PFSK-1 (cell line): ENCODE results near the gene DISC1.

ENCODE experiments used
- FOXP2 ChIP-seq: optimal IDR thresholded peaks from 2 replicates; pipeline ENCODE3; 2011; ENCODE audit warnings: borderline replicate concordance, control low read depth, inconsistent platforms; ENCODE audit not compliant: insufficient read depth; ENCODE audit errors: extremely low read length, extremely low read depth
- POLR2AphosphoS5 ChIP-seq: IDR thresholded peaks from 2 replicates; pipeline ENCODE4 v1.6.1; 2012; ENCODE audit warnings: low read depth, mild to moderate bottlenecking, control low read depth, low read length, moderate library complexity
- TAF1 ChIP-seq: IDR thresholded peaks from 2 replicates; pipeline ENCODE4 v1.6.1; 2012; ENCODE audit warnings: low read length, control low read depth, borderline replicate concordance; ENCODE audit not compliant: insufficient read depth
- TF ChIP-seq, protein P1 (sequence below), 2 experiments: IDR thresholded peaks; 2 replicates each; pipeline versions ENCODE4 v1.6.1 to v1.8.0; 2011 to 2012; ENCODE audit warnings: low read depth in 2 of 2, low read length in 2 of 2, control low read depth in 1 of 2, inconsistent platforms in 1 of 2, mild to moderate bottlenecking in 1 of 2, moderate library complexity in 1 of 2; ENCODE audit not compliant: insufficient read depth in 1 of 2

- TF ChIP-seq, protein P1, sequence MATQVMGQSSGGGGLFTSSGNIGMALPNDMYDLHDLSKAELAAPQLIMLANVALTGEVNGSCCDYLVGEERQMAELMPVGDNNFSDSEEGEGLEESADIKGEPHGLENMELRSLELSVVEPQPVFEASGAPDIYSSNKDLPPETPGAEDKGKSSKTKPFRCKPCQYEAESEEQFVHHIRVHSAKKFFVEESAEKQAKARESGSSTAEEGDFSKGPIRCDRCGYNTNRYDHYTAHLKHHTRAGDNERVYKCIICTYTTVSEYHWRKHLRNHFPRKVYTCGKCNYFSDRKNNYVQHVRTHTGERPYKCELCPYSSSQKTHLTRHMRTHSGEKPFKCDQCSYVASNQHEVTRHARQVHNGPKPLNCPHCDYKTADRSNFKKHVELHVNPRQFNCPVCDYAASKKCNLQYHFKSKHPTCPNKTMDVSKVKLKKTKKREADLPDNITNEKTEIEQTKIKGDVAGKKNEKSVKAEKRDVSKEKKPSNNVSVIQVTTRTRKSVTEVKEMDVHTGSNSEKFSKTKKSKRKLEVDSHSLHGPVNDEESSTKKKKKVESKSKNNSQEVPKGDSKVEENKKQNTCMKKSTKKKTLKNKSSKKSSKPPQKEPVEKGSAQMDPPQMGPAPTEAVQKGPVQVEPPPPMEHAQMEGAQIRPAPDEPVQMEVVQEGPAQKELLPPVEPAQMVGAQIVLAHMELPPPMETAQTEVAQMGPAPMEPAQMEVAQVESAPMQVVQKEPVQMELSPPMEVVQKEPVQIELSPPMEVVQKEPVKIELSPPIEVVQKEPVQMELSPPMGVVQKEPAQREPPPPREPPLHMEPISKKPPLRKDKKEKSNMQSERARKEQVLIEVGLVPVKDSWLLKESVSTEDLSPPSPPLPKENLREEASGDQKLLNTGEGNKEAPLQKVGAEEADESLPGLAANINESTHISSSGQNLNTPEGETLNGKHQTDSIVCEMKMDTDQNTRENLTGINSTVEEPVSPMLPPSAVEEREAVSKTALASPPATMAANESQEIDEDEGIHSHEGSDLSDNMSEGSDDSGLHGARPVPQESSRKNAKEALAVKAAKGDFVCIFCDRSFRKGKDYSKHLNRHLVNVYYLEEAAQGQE (IDR thresholded peaks at IDR 0.05; ENCODE audit: insufficient read depth in 1 of 2, low read depth in 2 of 2, low read length in 2 of 2) = no peak
- TF ChIP-seq POLR2AphosphoS5 = no peak
- TF ChIP-seq TAF1 = no peak
- TF ChIP-seq FOXP2 = no peak
Observed at GRCh38 chr1:231584117-231584516, 42.5 kb upstream of the DISC1 start.
